PC-9 (cell line): ENCODE results near the gene ABR. TPM values are rescaled to one million over a fixed set of nuclear protein-coding genes. Genes with fewer than 3 reads are reported as not detected.
"Not testable (repeated sequence)": the region's sequence is repeated elsewhere in the genome, so short reads cannot be mapped to it uniquely, and the experiment has no call there.

Experiments used
- BruUV-seq: library from RNA; stranded (reverse); fragments of 400-500 nt; replicated peaks from 2 replicates; lab custom pipeline; 2021; lab: Mats Ljungman, UMichigan
- CTCF ChIA-PET: fragments of 300-600 bp; sonication (Branson Sonifier 250); formaldehyde crosslinking; loops from one replicate; lab custom pipeline; 2022; ENCODE audit warnings: antibody characterized with exemption; lab: Charles Lee
- POLR2A ChIA-PET: fragments of 300-600 bp; sonication (Branson Sonifier 250); formaldehyde crosslinking; loops from one replicate; lab custom pipeline; 2022; ENCODE audit warnings: antibody characterized with exemption; ENCODE audit not compliant: unreplicated experiment; lab: Charles Lee
- DNase-seq, 2 experiments: peaks; one replicate each; pipeline versions ENCODE4 v3.0.0 to v3.0.0-alpha.2; 2015 to 2022; ENCODE audit warnings: mixed read lengths in 1 of 2
- H2AFZ ChIP-seq: fragments of 200-600 bp; sonication (generic); 2 replicates; pipeline ENCODE4 v1.8.1; 2017; ENCODE audit warnings: antibody characterized with exemption
- H3F3A ChIP-seq: fragments of 200-600 bp; sonication (generic); 2 replicates; pipeline ENCODE4 v1.8.1; 2017; ENCODE audit warnings: antibody characterized with exemption, mild to moderate bottlenecking, low read depth; ENCODE audit not compliant: insufficient read depth
- H3K27ac ChIP-seq: fragments of 200-600 bp; sonication (generic); 2 replicates; pipeline ENCODE4 v1.6.1; 2016; ENCODE audit warnings: mixed run types
- H3K27me3 ChIP-seq: fragments of 200-600 bp; sonication (generic); 2 replicates; pipeline ENCODE4 v1.6.1; 2016; ENCODE audit warnings: low read depth, mixed run types; ENCODE audit not compliant: insufficient read depth
- H3K36me3 ChIP-seq: fragments of 200-600 bp; sonication (generic); 2 replicates; pipeline ENCODE4 v1.6.1; 2016; ENCODE audit warnings: low read depth, mixed run types
- H3K4me1 ChIP-seq: fragments of 200-600 bp; sonication (generic); replicated peaks from 2 replicates; pipeline ENCODE4 v1.6.1; 2016; ENCODE audit warnings: mixed run types; ENCODE audit not compliant: insufficient read depth
- H3K4me2 ChIP-seq: fragments of 200-600 bp; sonication (generic); 2 replicates; pipeline ENCODE4 v1.6.1; 2017; ENCODE audit warnings: mixed run types
- H3K4me3 ChIP-seq: fragments of 200-600 bp; sonication (generic); 2 replicates; pipeline ENCODE4 v1.6.1; 2016; ENCODE audit warnings: mixed run types
- H3K79me2 ChIP-seq: fragments of 200-600 bp; sonication (generic); 2 replicates; pipeline ENCODE4 v1.6.1; 2017; ENCODE audit warnings: low read depth, mixed run types
- H3K9me2 ChIP-seq: fragments of 200-600 bp; sonication (generic); 2 replicates; pipeline ENCODE4 v1.8.1; 2017; ENCODE audit warnings: mild to moderate bottlenecking; ENCODE audit not compliant: insufficient read depth
- H3K9me3 ChIP-seq: fragments of 200-600 bp; sonication (generic); 2 replicates; pipeline ENCODE4 v1.8.1; 2016; ENCODE audit warnings: low read depth; ENCODE audit not compliant: insufficient read depth
- H4K20me1 ChIP-seq: fragments of 200-600 bp; sonication (generic); 2 replicates; pipeline ENCODE4 v1.8.1; 2017; ENCODE audit not compliant: insufficient read depth
- CTCF ChIP-seq: fragments of 200-600 bp; sonication (generic); conservative IDR thresholded peaks from 2 replicates; pipeline ENCODE4 v1.6.1; 2017; ENCODE audit warnings: mixed run types, antibody characterized with exemption, mild to moderate bottlenecking, moderate library complexity
- EZH2 ChIP-seq: fragments of 200-600 bp; sonication (generic); IDR thresholded peaks from 2 replicates; pipeline ENCODE4 v1.8.0; 2017; ENCODE audit warnings: antibody characterized with exemption, low read depth
- intact Hi-C: fragments of 100-400 bp; cut with micrococcal nuclease; formaldehyde crosslinking; loops from one replicate; pipeline ENCODE4 v1.10.0; 2022; ENCODE audit not compliant: unreplicated experiment
- total RNA-seq: library from RNA; stranded (reverse); gene quantifications from 2 replicates; pipeline ENCODE4 v1.2.3, GENCODE V29; 2021

The ABR gene
- total RNA-seq, 1 experiment from 2014 or later, result 76.0 TPM

- no peaks in the 10 kb centered on the region for H4K20me1 ChIP-seq
- no peak overlapping the region for H3K27ac ChIP-seq
- no peaks in the 10 kb centered on the region for H3K27me3 ChIP-seq
- CTCF ChIA-PET, result no interaction called here
- H3K4me1 ChIP-seq, result peaks cover 22% of the 10 kb centered on the region
- DNase-seq, result no peak
- H3K4me3 ChIP-seq, result no peak overlapping the region
- no peak overlapping the region for H3K4me2 ChIP-seq
- intact Hi-C loops, result no loop called here
- BruUV-seq, result no TSS peak
- H3K79me2 ChIP-seq, result no peaks in the 10 kb centered on the region
- no peaks in the 10 kb centered on the region for H3K9me3 ChIP-seq
- H3F3A ChIP-seq, result peaks cover 26% of the 10 kb centered on the region
- no peak overlapping the region for H2AFZ ChIP-seq
- H3K36me3 ChIP-seq, result peaks cover 16% of the 10 kb centered on the region
- no peaks in the 10 kb centered on the region for H3K9me2 ChIP-seq
- TF ChIP-seq CTCF (no peak), EZH2 (no peak)
- POLR2A ChIA-PET, result no interaction called here
Observed at GRCh38 chr17:1069847-1070246, 109.9 kb downstream of the ABR start.

GRCh38 chr17:1068356-1068755, 111.4 kb downstream of the ABR start:
- peaks cover 22% of the 10 kb centered on the region for H3K4me1 ChIP-seq
- no peaks in the 10 kb centered on the region for H3K27me3 ChIP-seq
- H3K79me2 ChIP-seq, result no peaks in the 10 kb centered on the region
- DNase-seq, result no peak
- peaks cover 26% of the 10 kb centered on the region for H3F3A ChIP-seq
- ChIA-PET POLR2A (no interaction called here), CTCF (no interaction called here)
- H3K27ac ChIP-seq, result peak overlapping the region; percentile 76; the same call in 1 of the 2 replicates
- no peaks in the 10 kb centered on the region for H3K9me2 ChIP-seq
- no TSS peak for BruUV-seq
- intact Hi-C loops, result no loop called here
- H2AFZ ChIP-seq, result no peak overlapping the region
- H3K4me3 ChIP-seq, result no peak overlapping the region
- H3K9me3 ChIP-seq, result no peaks in the 10 kb centered on the region
- TF ChIP-seq CTCF (no peak), EZH2 (no peak)
- peak overlapping the region; percentile 13; the same call in 1 of the 2 replicates for H3K4me2 ChIP-seq
- peaks cover 16% of the 10 kb centered on the region for H3K36me3 ChIP-seq
- H4K20me1 ChIP-seq, result no peaks in the 10 kb centered on the region

- Histone ChIP-seq H3K36me3 (peaks cover 16% of the 10 kb centered on the region), H3K4me3 (peak overlapping the region; percentile 16; the same call in 1 of the 2 replicates), H3K79me2 (no peaks in the 10 kb centered on the region), H2AFZ (no peak overlapping the region), H4K20me1 (no peaks in the 10 kb centered on the region), H3K27ac (peak overlapping the region; percentile 76), H3F3A (peaks cover 26% of the 10 kb centered on the region), H3K4me1 (peaks cover 22% of the 10 kb centered on the region), H3K9me3 (no peaks in the 10 kb centered on the region), H3K27me3 (no peaks in the 10 kb centered on the region), H3K9me2 (no peaks in the 10 kb centered on the region), H3K4me2 (peak overlapping the region; percentile 72)
- ChIA-PET CTCF (interaction anchor here (1.0 kb wide), 1 partner anchor 9 kb away, joined by 3 read pairs; no protein-coding TSS in a partner anchor), POLR2A (no interaction called here)
- TF ChIP-seq EZH2 (no peak), CTCF (no peak)
- DNase-seq, result peak; percentile 84 to 94
- intact Hi-C loops, result no loop called here
- no TSS peak for BruUV-seq
Observed at GRCh38 chr17:1067282-1067956, 112.4 kb downstream of the ABR start.

- Histone ChIP-seq H3K4me1 (peaks cover 31% of the 10 kb centered on the region), H3K36me3 (peaks cover 16% of the 10 kb centered on the region), H3F3A (peaks cover 37% of the 10 kb centered on the region)
- H3K79me2 ChIP-seq, H3K27me3 ChIP-seq, H3K9me3 ChIP-seq, H3K4me2 ChIP-seq, H3K9me2 ChIP-seq, intact Hi-C loops, H4K20me1 ChIP-seq, DNase-seq, H3K4me3 ChIP-seq, POLR2A ChIA-PET, H2AFZ ChIP-seq, BruUV-seq, H3K27ac ChIP-seq, CTCF ChIA-PET: not testable (repeated sequence)
Observed at GRCh38 chr17:1065416-1065815, 114.4 kb downstream of the ABR start.
